HepG2 (cell line): ENCODE measurements around the gene EBF4. TPM values are rescaled to one million over a fixed set of nuclear protein-coding genes. Genes with fewer than 3 reads are reported as not detected.

Experiments used
- ARNT2 ChIP-seq: sonication (generic); formaldehyde crosslinking; IDR thresholded peaks from 2 replicates; pipeline ENCODE4 v1.8.0; 2022; ENCODE audit warnings: mild to moderate bottlenecking, low read depth, missing genetic modification reagents, moderate library complexity
- CBFB ChIP-seq: sonication (generic); formaldehyde crosslinking; IDR thresholded peaks from 2 replicates; pipeline ENCODE4 v1.4.0; 2020; ENCODE audit warnings: missing genetic modification reagents
- CREBL2 ChIP-seq: sonication (generic); formaldehyde crosslinking; IDR thresholded peaks from 2 replicates; pipeline ENCODE4 v1.8.1; 2023; ENCODE audit warnings: missing genetic modification reagents, mild to moderate bottlenecking, borderline replicate concordance
- MAZ ChIP-seq, 2 experiments: sonication (generic) in 1 of 2; formaldehyde crosslinking in 1 of 2; IDR thresholded peaks; 2 replicates each; pipeline versions ENCODE4 v1.5.0 to v1.6.1; 2012 to 2020; ENCODE audit warnings: low read depth in 2 of 2, mild to moderate bottlenecking in 2 of 2, borderline replicate concordance in 1 of 2, improper control_type of control experiment in 1 of 2, low read length in 1 of 2, missing genetic modification reagents in 1 of 2, moderate library complexity in 1 of 2
- MXD1 ChIP-seq: sonication (generic); formaldehyde crosslinking; IDR thresholded peaks from 2 replicates; pipeline ENCODE4 v1.4.0; 2020; ENCODE audit warnings: mild to moderate bottlenecking, missing genetic modification reagents
- NCOA2 ChIP-seq: sonication (generic); formaldehyde crosslinking; IDR thresholded peaks from 2 replicates; pipeline ENCODE4 v1.8.0; 2022; ENCODE audit warnings: inconsistent platforms
- NR3C1 ChIP-seq: sonication (generic); formaldehyde crosslinking; IDR thresholded peaks from 2 replicates; pipeline ENCODE4 v1.4.0; 2020; ENCODE audit warnings: missing genetic modification reagents
- PTBP1 ChIP-seq: fragments of 200-400 bp; formaldehyde crosslinking; IDR thresholded peaks from 2 replicates; pipeline ENCODE4 v1.6.1; 2018; ENCODE audit warnings: low read length, low read depth; ENCODE audit not compliant: poor library complexity, severe bottlenecking
- RXRA ChIP-seq: sonication (generic); formaldehyde crosslinking; IDR thresholded peaks from 2 replicates; pipeline ENCODE4 v1.5.1; 2020; ENCODE audit warnings: missing genetic modification reagents
- SP5 ChIP-seq: IDR thresholded peaks from 2 replicates; pipeline ENCODE4 v1.6.1; 2016; ENCODE audit warnings: low read depth, borderline replicate concordance
- ZBTB25 ChIP-seq: IDR thresholded peaks from 2 replicates; pipeline ENCODE4 v1.6.1; 2018; ENCODE audit warnings: missing genetic modification reagents
- ZBTB26 ChIP-seq: IDR thresholded peaks from 2 replicates; pipeline ENCODE4 v1.6.1; 2016; ENCODE audit warnings: missing compliant biosample characterization, missing genetic modification reagents, borderline replicate concordance
- ZC3H13 ChIP-seq: sonication (generic); formaldehyde crosslinking; IDR thresholded peaks from 2 replicates; pipeline ENCODE4 v1.8.1; 2023; ENCODE audit warnings: mild to moderate bottlenecking, missing genetic modification reagents, moderate library complexity
- ZFP62 ChIP-seq: sonication (generic); formaldehyde crosslinking; IDR thresholded peaks from 2 replicates; pipeline ENCODE4 v1.4.0; 2020; ENCODE audit warnings: missing genetic modification reagents
- ZNF678 ChIP-seq: sonication (generic); formaldehyde crosslinking; IDR thresholded peaks from 2 replicates; pipeline ENCODE4 v1.4.0; 2020; ENCODE audit warnings: mild to moderate bottlenecking, missing genetic modification reagents
- ZNF687 ChIP-seq: sonication (generic); formaldehyde crosslinking; IDR thresholded peaks from 2 replicates; pipeline ENCODE4 v1.5.1; 2020; ENCODE audit warnings: mild to moderate bottlenecking, missing genetic modification reagents, moderate library complexity
- ZNF691 ChIP-seq: sonication (generic); formaldehyde crosslinking; IDR thresholded peaks from 2 replicates; pipeline ENCODE4 v1.4.0; 2020; ENCODE audit warnings: missing genetic modification reagents, low read depth, mild to moderate bottlenecking, borderline replicate concordance
- polyA plus RNA-seq, 8 experiments: library from polyadenylated mRNA; depleted of rRNA in 3 of 8; stranded (reverse) in 7 of 8; unstranded in 1 of 8; fragments of >200 nt; fragmentation: Illumina TruSeq in 4 of 8; extraction: Trizol in 4 of 8; gene quantifications; 2 replicates each; pipeline versions ENCODE4 v1.2.1 to v1.2.3, GENCODE V29; 2011 to 2016; ENCODE audit warnings: low read depth in 4 of 8, missing spikeins in 1 of 8, mixed read lengths in 1 of 8; ENCODE audit not compliant: insufficient read depth in 1 of 8
- total RNA-seq, 5 experiments: library from RNA; depleted of rRNA; stranded (reverse); fragments of >200 nt; fragmentation: Illumina TruSeq; extraction: Trizol; gene quantifications; 2 replicates each; pipeline ENCODE4 v1.2.3, GENCODE V29; 2016; ENCODE audit warnings: low read depth in 1 of 5

EBF4 gene
- total and polyA plus RNA-seq, 2 of the 13 experiments (the other 11 are each of a cell fraction or from before 2014, with no cell fraction given) = 0.84 to 2.2 TPM

- no peak for TF ChIP-seq ZBTB26 (CRISPR knock-in tag)
- no peak for TF ChIP-seq NR3C1
- peak; percentile 13; the same call in 1 of the 2 replicates for TF ChIP-seq ARNT2 (CRISPR knock-in tag)
- TF ChIP-seq PTBP1 = peak; percentile 14
- TF ChIP-seq RXRA (CRISPR knock-in tag) = no peak
- TF ChIP-seq CBFB (CRISPR knock-in tag) = no peak
- TF ChIP-seq SP5 (CRISPR knock-in tag) = peak; percentile 0; the same call in 1 of the 2 replicates
- peak; percentile 13; the same call in 1 of the 2 replicates for TF ChIP-seq ZNF678
- TF ChIP-seq CREBL2 (CRISPR knock-in tag) = no peak; the same call in 1 of the 2 replicates
- TF ChIP-seq NCOA2 (CRISPR knock-in tag) = 0 out of 2 replicates have a peak, but pooled peaks have one; percentile 5
- TF ChIP-seq ZC3H13 (CRISPR knock-in tag) = peak; percentile 28; the same call in 1 of the 2 replicates
- TF ChIP-seq ZFP62 (CRISPR knock-in tag) = no peak
- TF ChIP-seq MAZ (IDR thresholded peaks at IDR 0.05; ENCODE audit: borderline replicate concordance, low read depth, low read length) = no peak; the same call in 1 of the 2 replicates
- peak; percentile 71 for TF ChIP-seq MAZ (CRISPR knock-in tag; IDR thresholded peaks at IDR 0.05; ENCODE audit: low read depth)
- TF ChIP-seq ZBTB25 (CRISPR knock-in tag) = 0 out of 2 replicates have a peak, but pooled peaks have one; percentile 8
- TF ChIP-seq MXD1 (CRISPR knock-in tag) = no peak
- peak; percentile 74 for TF ChIP-seq ZNF687 (CRISPR knock-in tag)
- TF ChIP-seq ZNF691 (CRISPR knock-in tag) = peak; percentile 15; the same call in 1 of the 2 replicates
These were observed 59.4 kb downstream of the EBF4 start (continued) for GRCh38 chr20:2751878-2752566.
